Esophagus muscularis mucosa (tissue), 4 donors: ENCODE data around the gene OPRL1. TPM values are rescaled to one million over a fixed set of nuclear protein-coding genes. Genes with fewer than 3 reads are reported as not detected.

Experiments
- DNase-seq: peaks from one replicate; pipeline ENCODE4 v3.0.0-alpha.2; 2017; ENCODE audit errors: extremely low spot score
- H3K27ac ChIP-seq, 4 donors: fragments of 200-600 bp; sonication (generic); replicated peaks in 1 of 4; 1 replicate in 3 of 4; 2 replicates in 1 of 4; pipeline ENCODE4 v1.5.1; 2016 to 2019; ENCODE audit warnings: mild to moderate bottlenecking in 1 of 4
- H3K27me3 ChIP-seq, 4 donors: fragments of 200-600 bp; sonication (generic); one replicate each; pipeline versions ENCODE4 v1.5.1 to v1.6.0; 2016 to 2019
- H3K36me3 ChIP-seq, 4 donors: fragments of 200-600 bp; sonication (generic); one replicate each; pipeline ENCODE4 v1.5.1; 2016 to 2019
- H3K4me1 ChIP-seq, 4 donors: fragments of 200-600 bp; sonication (generic); one replicate each; pipeline ENCODE4 v1.5.1; 2016 to 2019
- H3K4me3 ChIP-seq, 4 donors: fragments of 200-600 bp; sonication (generic); 1 replicate in 2 of 4; 2 replicates in 2 of 4; pipeline ENCODE4 v1.5.1; 2016 to 2019; ENCODE audit warnings: mild to moderate bottlenecking in 4 of 4, moderate library complexity in 1 of 4
- H3K9me3 ChIP-seq, 4 donors: fragments of 200-600 bp; sonication (generic); 1 replicate in 3 of 4; 2 replicates in 1 of 4; pipeline ENCODE4 v1.5.1; 2016 to 2019
- CTCF ChIP-seq, 3 experiments: fragments of 200-600 bp in 2 of 3; fragments of 450-650 bp in 1 of 3; sonication (generic) in 2 of 3; IDR thresholded peaks; one replicate each; pipeline ENCODE4 v1.5.1; 2017 to 2019; ENCODE audit warnings: antibody characterized with exemption in 3 of 3, mild to moderate bottlenecking in 2 of 3, moderate library complexity in 1 of 3
- EP300 ChIP-seq: sonication (generic); formaldehyde crosslinking; IDR thresholded peaks from one replicate; pipeline ENCODE4 v1.6.1; 2017; ENCODE audit warnings: antibody characterized with exemption
- POLR2A ChIP-seq: fragments of 450-650 bp; IDR thresholded peaks from one replicate; pipeline ENCODE4 v1.6.1; 2017; ENCODE audit warnings: antibody characterized with exemption, moderate library complexity, mild to moderate bottlenecking, low read depth
- POLR2AphosphoS5 ChIP-seq, 2 donors: sonication (generic); formaldehyde crosslinking; IDR thresholded peaks; one replicate each; pipeline ENCODE4 v1.6.1; 2017; ENCODE audit warnings: antibody characterized with exemption in 2 of 2
- WGBS: methylation state at CpG from one replicate; pipeline ENCODE4 v1.1.5; 2018; 5-methylcytosine and 5-hydroxymethylcytosine counted together
- intact Hi-C: fragments of 100-400 bp; cut with DNase I; formaldehyde crosslinking; loops from one replicate; pipeline ENCODE4 v1.15.1; 2023
- total RNA-seq, 4 donors: library from RNA; depleted of rRNA; stranded (reverse); fragments of >200 nt; gene quantifications; one replicate each; pipeline versions ENCODE4 v1.1.0 to v1.2.1, GENCODE V29; 2016

The OPRL1 gene
- total RNA-seq, 4 donors from 2014 or later = 0.42 to 1.4 (median 0.87) TPM

GRCh38 chr20:64042054-64042781 lies 37.7 kb upstream of the OPRL1 start:
- 15% methylated on average over 2 of the region's 55 CpGs for WGBS
- Histone ChIP-seq H3K27me3 (peaks cover 3 to 99% (median 53%) of the 10 kb centered on the region in 4 donors), H3K9me3 (no peaks in the 10 kb centered on the region), H3K4me3 (peak overlapping the region; percentile 43 to 56 (median 47)), H3K4me1 (peaks cover 37 to 60% (median 53%) of the 10 kb centered on the region in 4 donors), H3K27ac (peak overlapping the region in 3 of 4 donors; percentile 65 to 75 (median 71)), H3K36me3 (peaks cover 0 to 11% (median 0%) of the 10 kb centered on the region in 4 donors)
- TF ChIP-seq POLR2A = no peak
- no peak for TF ChIP-seq CTCF (IDR thresholded peaks at IDR 0.05)
- no peak for TF ChIP-seq EP300
- no peak for TF ChIP-seq POLR2AphosphoS5 (IDR thresholded peaks at IDR 0.05)
- DNase-seq = no peak
- intact Hi-C loops = no loop called here

- no peaks in the 10 kb centered on the region for H3K9me3 ChIP-seq
- TF ChIP-seq POLR2AphosphoS5 (IDR thresholded peaks at IDR 0.05) (no peak), CTCF (IDR thresholded peaks at IDR 0.05) (no peak), POLR2A (no peak), EP300 (no peak)
- intact Hi-C loops = no loop called here
- 85% methylated on average over 9 of the region's 9 CpGs for WGBS
- no peak overlapping the region for H3K4me3 ChIP-seq
- H3K27me3 ChIP-seq = peaks cover 0 to 99% (median 48%) of the 10 kb centered on the region in 4 donors
- DNase-seq = no peak
- H3K4me1 ChIP-seq = peaks cover 25 to 56% (median 47%) of the 10 kb centered on the region in 4 donors
- H3K36me3 ChIP-seq = peaks cover 0 to 21% (median 0%) of the 10 kb centered on the region in 4 donors
- no peak overlapping the region for H3K27ac ChIP-seq
Observed at GRCh38 chr20:64043768-64044167, 36.1 kb upstream of the OPRL1 start.

GRCh38 chr20:64044484-64045247 lies 35.2 kb upstream of the OPRL1 start:
- Histone ChIP-seq H3K27ac (peak overlapping the region in 3 of 4 donors; percentile 45 to 55 (median 50)), H3K4me3 (peak overlapping the region in 1 of 4 donors; percentile 30), H3K27me3 (peaks cover 0 to 99% (median 43%) of the 10 kb centered on the region in 4 donors), H3K4me1 (peaks cover 20 to 54% (median 44%) of the 10 kb centered on the region in 4 donors), H3K36me3 (peaks cover 0 to 21% (median 0%) of the 10 kb centered on the region in 4 donors), H3K9me3 (no peaks in the 10 kb centered on the region)
- DNase-seq = no peak
- 63% methylated on average over 14 of the region's 14 CpGs for WGBS
- TF ChIP-seq CTCF (IDR thresholded peaks at IDR 0.05) (no peak), POLR2AphosphoS5 (IDR thresholded peaks at IDR 0.05) (peak; percentile 30 to 44)
- intact Hi-C loops = no loop called here

- H3K36me3 ChIP-seq = peaks cover 0 to 21% (median 0%) of the 10 kb centered on the region in 4 donors
- DNase-seq = no peak
- 75% methylated on average over 7 of the region's 11 CpGs for WGBS
- no peaks in the 10 kb centered on the region for H3K9me3 ChIP-seq
- intact Hi-C loops = no loop called here
- TF ChIP-seq EP300 = no peak
- TF ChIP-seq POLR2A = no peak
- TF ChIP-seq POLR2AphosphoS5 (IDR thresholded peaks at IDR 0.05) = no peak
- TF ChIP-seq CTCF (IDR thresholded peaks at IDR 0.05) = no peak
- H3K27me3 ChIP-seq = peaks cover 0 to 99% (median 43%) of the 10 kb centered on the region in 4 donors
- peaks cover 15 to 54% (median 40%) of the 10 kb centered on the region in 4 donors for H3K4me1 ChIP-seq
- peak overlapping the region in 2 of 4 donors; percentile 46 to 57 for H3K4me3 ChIP-seq
- peak overlapping the region in 3 of 4 donors; percentile 45 to 55 (median 50) for H3K27ac ChIP-seq
Observed at GRCh38 chr20:64045346-64046011, 34.4 kb upstream of the OPRL1 start.
